Cardiac muscle cell (in vitro differentiated cells and primary cell): ENCODE measurements around the gene RASGRP2. TPM values are rescaled to one million over a fixed set of nuclear protein-coding genes. Genes with fewer than 3 reads are reported as not detected.

ENCODE experiments used
- DNase-seq, 2 donors: peaks; one replicate each; pipeline versions ENCODE4 v3.0.0 to v3.0.0-alpha.2; 2010 to 2017; ENCODE audit warnings: low read depth in 1 of 2, low spot score in 1 of 2
- H3K27ac ChIP-seq: fragments of 200-600 bp; sonication (generic); 2 replicates; pipeline ENCODE4 v1.5.1; 2016
- H3K27me3 ChIP-seq: fragments of 200-600 bp; sonication (generic); 2 replicates; pipeline ENCODE4 v1.6.0; 2016; ENCODE audit warnings: control low read depth
- H3K36me3 ChIP-seq: fragments of 200-600 bp; sonication (generic); 2 replicates; pipeline ENCODE4 v1.5.1; 2016; ENCODE audit warnings: control low read depth
- H3K4me1 ChIP-seq: fragments of 200-600 bp; sonication (generic); 2 replicates; pipeline ENCODE4 v1.8.1; 2017; ENCODE audit warnings: low read depth, mild to moderate bottlenecking, mixed run types
- H3K4me3 ChIP-seq: fragments of 200-600 bp; sonication (generic); 2 replicates; pipeline ENCODE4 v1.5.1; 2016; ENCODE audit warnings: mild to moderate bottlenecking
- H3K9me3 ChIP-seq: fragments of 200-600 bp; sonication (generic); 2 replicates; pipeline ENCODE4 v1.5.1; 2017; ENCODE audit warnings: low read depth, mild to moderate bottlenecking, control low read depth
- CTCF ChIP-seq: IDR thresholded peaks from 2 replicates; pipeline ENCODE4 v1.5.1; 2012; ENCODE audit warnings: low read depth, mild to moderate bottlenecking, low read length
- polyA plus RNA-seq: library from polyadenylated mRNA; unstranded; fragments of >200 nt; fragmentation: Nextera tagmentation; extraction: Ambion mirVana; gene quantifications from 2 replicates; pipeline ENCODE4 v1.2.1, GENCODE V29; 2016
- total RNA-seq: library from RNA; depleted of rRNA; stranded (reverse); fragments of >200 nt; gene quantifications from 2 replicates; pipeline ENCODE4 v1.2.3, GENCODE V29; 2016

Gene RASGRP2
- total and polyA plus RNA-seq, 2 experiments from 2014 or later: 60.8 to 64.0 TPM

- Histone ChIP-seq H3K36me3 (no peaks in the 10 kb centered on the region), H3K27ac (no peak overlapping the region), H3K4me3 (no peak overlapping the region), H3K4me1 (no peaks in the 10 kb centered on the region), H3K27me3 (no peaks in the 10 kb centered on the region), H3K9me3 (no peaks in the 10 kb centered on the region)
- DNase-seq: no peak
- TF ChIP-seq CTCF: no peak
These were observed 44.6 kb upstream of the RASGRP2 start for GRCh38 chr11:64788321-64789215.

- H3K36me3 ChIP-seq: no peaks in the 10 kb centered on the region
- peak; percentile 65 to 70 for DNase-seq
- H3K4me1 ChIP-seq: no peaks in the 10 kb centered on the region
- H3K4me3 ChIP-seq: no peak overlapping the region
- no peak overlapping the region for H3K27ac ChIP-seq
- no peaks in the 10 kb centered on the region for H3K27me3 ChIP-seq
- peak; percentile 90 for TF ChIP-seq CTCF
- no peaks in the 10 kb centered on the region for H3K9me3 ChIP-seq
These were observed 43.8 kb upstream of the RASGRP2 start for GRCh38 chr11:64787526-64788320.

DNA sequence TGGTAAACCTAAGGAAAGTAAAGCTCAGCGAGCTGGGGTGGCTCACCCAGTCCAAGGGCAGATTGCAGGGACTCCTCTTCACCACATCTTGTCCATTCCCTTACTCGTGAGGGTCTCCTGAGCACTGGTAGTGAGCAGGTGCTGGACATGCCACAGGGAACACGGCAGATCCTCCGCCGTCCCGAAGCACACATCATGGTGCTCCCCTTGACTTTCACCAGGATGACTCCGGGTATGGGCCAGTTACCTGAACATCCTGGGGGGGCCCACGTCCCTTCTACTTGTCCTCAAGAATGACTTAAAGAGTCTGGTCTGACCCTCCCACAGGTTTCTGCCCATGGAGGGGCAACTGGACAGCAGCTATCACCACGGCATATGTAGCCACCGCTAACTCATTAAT, 42.4 kb upstream of the RASGRP2 start:
- Histone ChIP-seq H3K9me3 (no peaks in the 10 kb centered on the region), H3K27ac (no peak overlapping the region), H3K4me1 (no peaks in the 10 kb centered on the region), H3K4me3 (no peak overlapping the region), H3K36me3 (no peaks in the 10 kb centered on the region), H3K27me3 (no peaks in the 10 kb centered on the region)
- DNase-seq: no peak
- TF ChIP-seq CTCF: no peak

DNA sequence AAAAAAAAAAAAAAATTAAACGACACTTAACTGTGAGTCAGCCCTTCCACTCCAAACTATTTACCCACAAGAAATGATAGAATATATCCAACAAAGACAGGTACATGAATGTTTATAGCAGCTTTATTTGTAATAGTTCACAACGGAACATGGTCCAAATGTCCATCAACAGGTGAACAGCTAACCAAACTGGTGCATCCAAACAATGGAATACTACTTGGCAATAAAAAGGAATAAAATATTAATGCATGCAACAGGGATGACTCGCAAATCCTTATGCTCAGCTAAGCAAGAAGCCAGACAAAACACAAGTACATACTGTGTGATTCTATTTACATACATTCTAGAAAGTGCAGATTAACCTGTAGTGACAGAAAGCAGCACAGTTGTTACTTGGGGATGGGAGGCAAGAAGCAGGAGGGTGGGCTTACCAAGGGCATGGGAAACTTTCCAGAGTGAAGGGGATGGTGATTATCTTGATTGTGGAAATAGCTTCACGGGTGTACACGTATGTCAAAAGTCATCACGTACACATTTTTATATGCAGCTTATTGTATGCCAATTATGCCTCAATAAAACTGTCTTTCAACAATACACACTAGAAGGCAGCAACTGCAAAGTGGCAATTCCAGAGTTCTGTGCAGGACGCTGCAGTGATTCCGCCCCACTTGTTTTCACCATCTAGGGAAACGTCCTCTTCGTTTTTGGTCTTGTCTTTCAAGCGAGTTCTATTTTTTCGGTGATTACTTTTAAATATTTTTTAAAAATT, 41.1 kb upstream of the RASGRP2 start:
- Histone ChIP-seq H3K36me3 (no peaks in the 10 kb centered on the region), H3K4me1 (no peaks in the 10 kb centered on the region), H3K27me3 (no peaks in the 10 kb centered on the region), H3K9me3 (no peaks in the 10 kb centered on the region), H3K27ac (no peak overlapping the region), H3K4me3 (no peak overlapping the region)
- no peak for TF ChIP-seq CTCF
- no peak for DNase-seq
